GM20000 (cell line): ENCODE measurements around the gene RAB34.
"Not testable (repeated sequence)": the region's sequence is repeated elsewhere in the genome, so short reads cannot be mapped to it uniquely, and the experiment has no call there.

Experiments used
- DNase-seq: peaks from one replicate; pipeline ENCODE4 v3.0.0; 2012; ENCODE audit warnings: low spot score
- TF ChIP-seq, protein P1 (sequence below): IDR thresholded peaks from 2 replicates; pipeline ENCODE4 v1.5.1; 2012; ENCODE audit warnings: mild to moderate bottlenecking, control low read depth; ENCODE audit errors: extremely low read depth, missing control alignments

The RAB34 gene

DNA sequence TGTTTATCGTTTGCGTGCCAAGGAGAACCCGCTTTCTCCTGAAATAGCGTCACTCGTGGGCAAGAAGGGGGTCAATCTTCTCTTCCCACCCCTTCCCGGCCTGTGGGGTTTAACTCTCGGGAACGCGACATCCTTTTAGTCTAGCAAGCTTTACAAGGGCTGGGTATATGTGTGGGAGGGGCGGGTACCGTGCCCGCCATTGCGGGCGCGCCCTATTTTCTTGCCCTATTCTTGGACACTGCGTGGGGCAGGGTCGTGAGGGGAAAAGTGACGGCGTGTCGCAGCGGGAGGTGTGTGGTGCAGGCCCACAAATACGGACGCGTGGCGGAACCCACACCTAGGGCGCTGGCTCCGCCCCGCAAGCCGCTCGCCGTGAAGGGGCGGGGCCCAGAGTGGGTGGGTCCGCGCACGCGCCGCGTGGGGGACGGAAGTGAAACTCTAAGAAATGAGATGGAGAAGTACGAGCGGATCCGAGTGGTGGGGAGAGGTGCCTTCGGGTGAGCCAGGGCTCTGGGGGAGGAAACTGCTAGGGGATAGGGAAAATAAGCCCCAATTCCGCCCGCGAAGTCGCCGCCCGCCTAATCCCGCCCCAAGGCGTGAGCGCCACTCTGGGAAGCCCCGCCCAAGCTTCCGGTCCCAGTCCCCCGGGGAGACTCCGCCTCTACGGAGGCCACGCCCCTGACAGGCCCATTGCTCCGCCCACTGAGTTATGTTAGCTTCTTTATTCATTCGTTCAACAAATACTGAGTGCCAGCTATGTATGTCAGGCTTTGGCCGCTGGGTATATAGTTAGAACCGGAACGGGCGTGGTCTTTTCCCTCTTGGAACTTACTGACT lies 10.9 kb upstream of the RAB34 start, which contains the start of gene NEK8:
TSS of gene NEK8 (plus strand) at position 425 of the 837 bp plus-strand sequence. CDS start at position 451, 26 bp downstream.
- DNase-seq, result peak; percentile 88
- TF ChIP-seq, protein P1, sequence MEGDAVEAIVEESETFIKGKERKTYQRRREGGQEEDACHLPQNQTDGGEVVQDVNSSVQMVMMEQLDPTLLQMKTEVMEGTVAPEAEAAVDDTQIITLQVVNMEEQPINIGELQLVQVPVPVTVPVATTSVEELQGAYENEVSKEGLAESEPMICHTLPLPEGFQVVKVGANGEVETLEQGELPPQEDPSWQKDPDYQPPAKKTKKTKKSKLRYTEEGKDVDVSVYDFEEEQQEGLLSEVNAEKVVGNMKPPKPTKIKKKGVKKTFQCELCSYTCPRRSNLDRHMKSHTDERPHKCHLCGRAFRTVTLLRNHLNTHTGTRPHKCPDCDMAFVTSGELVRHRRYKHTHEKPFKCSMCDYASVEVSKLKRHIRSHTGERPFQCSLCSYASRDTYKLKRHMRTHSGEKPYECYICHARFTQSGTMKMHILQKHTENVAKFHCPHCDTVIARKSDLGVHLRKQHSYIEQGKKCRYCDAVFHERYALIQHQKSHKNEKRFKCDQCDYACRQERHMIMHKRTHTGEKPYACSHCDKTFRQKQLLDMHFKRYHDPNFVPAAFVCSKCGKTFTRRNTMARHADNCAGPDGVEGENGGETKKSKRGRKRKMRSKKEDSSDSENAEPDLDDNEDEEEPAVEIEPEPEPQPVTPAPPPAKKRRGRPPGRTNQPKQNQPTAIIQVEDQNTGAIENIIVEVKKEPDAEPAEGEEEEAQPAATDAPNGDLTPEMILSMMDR, result no peak

DNA sequence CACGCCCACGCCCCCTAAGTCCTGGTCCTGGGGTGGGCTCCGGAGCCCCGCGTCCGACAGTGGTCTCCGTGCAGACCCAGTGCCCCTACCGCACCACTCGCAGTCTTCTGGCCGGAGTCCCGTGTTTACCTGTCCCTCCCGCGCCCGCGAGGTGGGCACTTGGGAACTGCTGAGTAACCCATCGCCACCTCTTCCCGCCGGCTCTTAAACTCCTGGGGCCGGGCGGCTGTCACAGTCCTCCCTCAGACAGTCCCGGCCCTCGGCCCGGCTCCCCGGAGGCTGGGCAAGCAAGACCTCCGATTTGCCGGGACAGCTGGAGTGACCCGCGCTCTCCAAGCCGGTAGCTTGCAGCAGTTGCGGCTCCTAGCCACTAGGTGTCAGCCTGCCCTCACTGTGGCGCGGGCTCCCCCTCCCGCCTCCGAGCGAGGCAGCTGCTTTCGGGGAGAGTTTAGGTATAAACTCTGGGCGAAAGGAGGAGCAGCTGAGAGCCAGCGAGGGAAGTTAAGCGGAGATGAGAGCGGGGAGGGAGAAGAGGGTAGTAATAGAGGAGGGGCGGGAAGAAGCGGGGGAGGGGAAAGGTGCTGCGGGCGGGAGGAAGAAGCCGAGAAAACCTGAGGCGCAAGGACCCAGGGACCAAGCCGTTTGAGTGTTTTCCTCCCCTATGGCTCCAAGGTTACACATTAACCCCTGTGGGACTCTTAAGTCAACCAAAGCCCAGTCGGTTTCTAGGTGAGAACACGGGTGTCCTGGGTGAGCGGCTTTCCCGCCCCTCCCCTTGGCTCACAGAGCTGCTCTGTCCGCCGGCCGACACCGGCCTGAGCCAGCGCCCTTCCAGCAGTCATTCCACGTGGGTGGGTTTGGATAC lies 9.2 kb upstream of the RAB34 start:
- peak; percentile 91 for DNase-seq
- TF ChIP-seq, protein P1, result peak; percentile 97

DNA sequence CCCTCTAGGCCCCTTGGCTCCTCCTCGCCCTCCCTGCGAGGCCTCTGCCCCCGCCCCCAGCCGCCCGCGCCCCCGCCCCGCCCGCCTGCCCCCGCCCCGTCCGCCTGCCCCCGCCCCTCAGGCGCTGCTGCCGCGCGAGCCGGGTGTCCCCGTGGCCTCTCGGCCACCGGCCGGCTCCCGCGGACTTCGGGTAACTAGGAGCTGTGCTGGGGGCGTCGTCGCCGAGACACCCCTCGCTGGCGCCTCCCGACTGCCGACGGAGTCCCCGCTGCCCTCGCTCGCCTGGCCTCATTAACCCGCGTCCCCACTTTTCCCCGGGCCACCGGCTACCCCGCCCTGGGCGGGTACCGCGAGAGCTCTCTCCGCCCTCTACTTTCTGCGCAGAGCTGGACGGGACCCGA lies 8.6 kb upstream of the RAB34 start, which contains the start of gene TLCD1:
TSS of gene TLCD1 (minus strand) at position 8 of the 401 bp plus-strand sequence. CDS start 136 bp downstream, outside the sequence.
- TF ChIP-seq, protein P1, result no peak
- peak; percentile 90 for DNase-seq

DNA sequence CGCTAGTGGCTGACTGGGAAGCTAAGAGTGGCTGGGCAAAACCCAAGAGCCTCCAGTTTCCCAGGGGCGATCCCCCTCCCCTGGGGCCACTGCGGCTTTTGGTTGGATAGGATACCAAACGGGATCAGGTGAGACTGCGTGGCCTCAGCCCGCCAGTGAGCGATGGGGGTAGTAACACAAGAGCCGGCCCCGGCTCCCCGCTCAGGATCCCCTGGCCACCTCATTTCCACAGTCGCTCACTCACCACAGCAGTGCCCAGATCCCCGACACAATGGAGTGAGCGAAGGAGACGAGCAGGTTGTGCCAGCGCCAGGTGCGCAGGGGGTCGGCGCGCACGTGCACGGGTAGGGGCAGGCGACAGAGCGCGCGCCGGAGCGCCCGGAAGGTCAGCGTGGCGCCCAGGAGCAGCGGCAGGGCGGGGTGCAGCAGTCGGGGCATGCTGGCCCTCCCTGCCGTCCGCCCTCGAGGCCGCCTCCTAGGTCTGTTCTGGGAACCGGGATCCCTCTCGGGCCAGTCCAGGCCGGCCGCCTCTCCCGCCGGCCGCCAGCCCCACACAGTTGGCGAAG lies 8.1 kb upstream of the RAB34 start:
- TF ChIP-seq, protein P1, result no peak

DNA sequence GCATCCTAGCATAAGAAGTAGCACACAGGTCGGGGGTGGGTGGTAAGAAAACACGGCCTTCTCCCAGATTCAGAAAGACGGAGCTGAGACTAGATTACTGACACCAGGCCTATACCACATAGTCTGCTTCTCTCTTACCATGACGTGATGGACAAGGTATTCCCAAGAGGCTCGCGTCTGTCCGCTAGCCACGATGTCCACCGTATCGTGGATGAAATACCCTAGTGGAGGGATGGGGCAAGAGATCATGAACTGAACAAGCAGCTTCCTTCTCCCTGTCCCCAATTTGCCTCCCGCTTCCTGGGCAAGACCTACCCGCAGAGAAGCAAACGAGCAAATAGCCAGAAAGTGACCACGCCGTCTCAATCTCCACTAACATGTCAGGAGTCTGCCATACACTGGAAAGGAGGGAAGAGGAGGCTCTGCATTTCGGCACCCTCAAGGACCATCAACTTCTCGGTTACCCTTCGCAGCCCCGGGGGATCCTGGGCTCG lies 7.5 kb upstream of the RAB34 start:
- TF ChIP-seq, protein P1, result no peak
- no peak for DNase-seq

More for the DNA sequence above, 8.1 kb upstream of the RAB34 start:
- no peak for DNase-seq

DNA sequence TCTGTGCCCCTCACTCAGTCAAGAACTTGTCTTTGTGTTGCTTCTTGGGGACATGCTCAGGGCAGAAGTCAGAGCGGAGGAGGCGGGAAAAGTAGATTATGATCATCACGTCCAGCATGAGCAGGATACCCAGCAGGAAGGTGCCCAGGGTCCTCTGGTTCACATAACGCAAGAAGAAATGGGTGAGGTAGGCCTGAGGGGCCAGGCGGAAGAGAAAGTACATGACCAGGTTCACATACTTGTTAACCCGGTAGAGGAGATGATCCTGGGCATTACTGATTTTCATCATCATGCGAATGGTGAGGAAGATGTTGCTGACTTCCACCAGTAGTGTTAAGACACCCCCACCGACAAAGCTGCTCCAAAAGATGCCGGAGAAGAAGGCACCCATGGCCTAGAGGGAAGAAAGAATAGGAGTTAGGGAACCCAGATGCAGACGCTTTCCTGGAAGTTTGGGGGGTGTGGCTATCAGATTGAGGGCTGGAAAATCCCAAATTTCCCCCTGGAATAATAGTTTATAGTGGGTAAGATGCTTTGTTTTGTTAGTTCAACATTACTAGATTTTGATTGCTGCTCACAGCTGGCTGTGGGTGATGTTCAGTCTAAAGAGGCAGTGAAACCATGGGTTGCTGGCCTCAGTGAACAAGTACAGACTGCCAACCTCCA lies 7.0 kb upstream of the RAB34 start:
- TF ChIP-seq, protein P1, result no peak
- no peak for DNase-seq

DNA sequence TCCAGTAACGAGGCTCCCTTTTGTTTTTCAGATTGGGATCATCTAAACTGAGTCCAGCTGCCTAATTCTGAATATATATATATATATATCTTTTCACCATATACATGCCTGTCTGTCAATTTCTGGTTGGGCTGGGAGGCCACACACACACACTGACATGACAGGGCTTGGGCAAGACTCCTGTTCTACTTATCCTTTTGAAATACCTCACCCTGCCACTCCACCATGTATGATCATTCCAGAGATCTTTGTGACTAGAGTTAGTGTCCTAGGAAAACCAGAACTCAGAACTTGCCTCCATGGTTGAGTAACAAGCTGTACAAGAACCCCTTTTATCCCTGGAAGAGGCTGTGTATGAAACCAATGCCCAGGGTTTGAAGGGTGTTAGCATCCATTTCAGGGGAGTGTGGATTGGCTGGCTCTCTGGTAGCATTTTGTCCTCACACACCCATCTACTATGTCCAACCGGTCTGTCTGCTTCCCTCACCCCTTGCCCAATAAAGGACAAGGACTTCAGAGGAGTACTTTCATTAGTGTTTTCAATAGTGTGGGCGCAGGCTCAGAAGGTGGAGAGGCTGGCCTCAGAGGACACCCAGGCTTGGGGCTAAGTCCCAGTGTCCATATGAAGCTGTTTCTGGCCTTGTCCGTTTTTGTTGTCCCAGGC lies 6.3 kb upstream of the RAB34 start:
- not testable (repeated sequence) for DNase-seq
